Activated CD8-positive, alpha-beta memory T cell treated with anti-CD3 and anti-CD28 coated beads for 48 hours (primary cell): Measurements from ENCODE around the gene ZEB1.
"Not testable (repeated sequence)": the region's sequence is repeated elsewhere in the genome, so short reads cannot be mapped to it uniquely, and the experiment has no call there.

Experiments used
- DNase-seq, 3 experiments: peaks; one replicate each; pipeline ENCODE4 v3.0.0-alpha.2; 2020; ENCODE audit warnings: low read depth in 2 of 3, low spot score in 2 of 3

Gene ZEB1

DNA sequence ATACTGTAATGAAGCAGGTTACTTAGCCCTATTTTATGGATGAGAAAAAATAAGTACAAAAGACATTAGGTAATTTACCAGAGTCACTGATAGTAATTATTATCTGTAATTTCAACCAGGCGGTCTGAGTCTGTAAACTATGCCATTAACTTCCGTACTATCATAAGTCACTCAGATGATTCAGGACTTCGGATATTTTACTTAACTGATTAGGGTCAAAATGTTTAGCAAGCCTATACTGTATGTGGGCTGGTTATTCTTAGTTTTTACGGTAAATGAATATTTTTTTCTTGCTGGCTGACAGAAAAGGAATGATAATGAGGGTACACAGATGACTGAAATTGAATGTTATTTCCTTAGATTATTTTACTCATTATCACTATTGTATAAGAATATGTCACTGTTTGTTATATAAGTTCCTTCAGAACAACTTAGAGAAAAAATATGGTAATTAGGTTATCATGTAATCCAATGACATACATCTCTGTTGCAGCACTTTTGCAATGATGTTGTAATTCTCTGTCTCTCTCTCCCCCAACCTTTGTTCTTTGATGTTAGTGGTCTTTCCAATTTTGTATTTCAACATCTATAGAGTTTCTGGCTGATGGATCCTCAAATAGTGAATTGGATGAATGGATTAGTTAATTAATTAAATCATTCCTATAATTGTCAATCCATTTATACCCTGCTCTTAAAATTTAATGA, 165.6 kb downstream of the ZEB1 start:
- DNase-seq: no peak

DNA sequence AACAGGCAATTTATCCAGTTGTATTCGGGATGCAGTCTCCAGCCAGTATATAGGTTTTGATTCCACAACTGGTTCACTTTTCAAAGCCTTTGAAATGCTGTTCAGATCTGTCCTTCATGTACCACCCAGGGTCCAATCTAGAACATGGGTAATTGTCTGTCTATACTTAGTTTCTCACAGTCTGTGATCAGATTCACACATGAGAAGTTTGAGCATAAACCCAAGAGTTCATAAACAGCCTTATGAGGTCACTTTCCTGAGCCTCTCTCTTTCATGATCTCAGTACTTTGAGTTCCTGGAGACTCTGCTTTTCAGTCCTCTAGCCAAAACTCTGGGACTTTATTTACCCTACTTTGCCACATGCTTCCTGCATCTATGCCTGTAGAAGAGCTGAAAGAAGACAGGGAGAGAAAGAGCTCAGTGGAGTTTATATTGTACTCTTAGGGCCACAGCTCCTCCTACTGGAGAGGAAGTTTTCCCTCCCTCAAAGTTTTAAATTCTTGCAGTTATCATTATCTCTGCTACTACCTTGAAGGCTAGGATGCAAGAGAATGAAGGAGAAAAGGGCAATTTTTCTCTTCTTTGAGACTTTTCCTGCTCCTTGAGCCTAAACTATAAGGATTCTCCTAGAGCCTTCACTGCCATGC, 172.0 kb downstream of the ZEB1 start:
- DNase-seq: no peak

DNA sequence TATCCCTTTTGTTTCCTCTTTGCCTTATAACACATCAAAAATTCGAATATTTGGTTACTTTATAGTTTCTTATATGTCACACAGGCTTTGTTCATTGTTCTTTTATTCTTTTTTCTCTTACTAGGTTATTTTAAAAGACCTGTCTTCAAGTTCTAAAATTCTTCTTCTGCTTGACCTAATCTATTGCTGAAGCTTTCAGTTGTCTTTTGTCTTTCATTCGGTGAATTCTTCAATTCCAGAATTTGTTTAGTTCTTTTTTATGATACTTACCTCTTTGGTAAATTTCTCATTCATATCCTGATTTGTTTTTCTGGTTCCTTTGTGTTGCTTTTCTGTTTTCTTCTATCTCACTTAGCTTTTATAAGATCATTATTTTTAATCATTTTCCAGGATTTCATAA, 188.4 kb downstream of the ZEB1 start:
- DNase-seq: no peak

DNA sequence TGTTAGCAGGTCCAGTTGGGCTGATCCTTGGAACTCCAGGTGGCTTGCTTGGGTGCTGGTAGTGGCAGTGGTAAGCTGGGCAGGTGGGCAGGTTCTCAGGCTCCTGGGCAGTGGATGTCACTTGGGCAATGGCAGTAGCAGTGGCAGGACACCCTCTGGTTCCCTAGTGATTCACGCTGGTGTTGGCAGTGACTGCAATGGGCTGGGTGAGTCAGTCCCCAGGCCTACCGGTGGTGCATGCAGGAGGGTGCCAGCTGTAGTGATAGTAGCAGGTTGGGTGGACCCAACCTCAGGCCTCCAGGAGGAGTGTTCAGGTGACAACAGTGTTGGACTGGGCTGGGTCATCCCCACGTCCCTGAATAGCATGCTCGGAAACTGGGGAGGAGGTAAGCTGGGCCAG, 189.2 kb downstream of the ZEB1 start:
- DNase-seq: no peak

GRCh38 chr10:31508882-31509281, 189.9 kb downstream of the ZEB1 start:
- DNase-seq: no peak

- DNase-seq: no peak
These were observed 191.0 kb downstream of the ZEB1 start for GRCh38 chr10:31509989-31510388.

DNA sequence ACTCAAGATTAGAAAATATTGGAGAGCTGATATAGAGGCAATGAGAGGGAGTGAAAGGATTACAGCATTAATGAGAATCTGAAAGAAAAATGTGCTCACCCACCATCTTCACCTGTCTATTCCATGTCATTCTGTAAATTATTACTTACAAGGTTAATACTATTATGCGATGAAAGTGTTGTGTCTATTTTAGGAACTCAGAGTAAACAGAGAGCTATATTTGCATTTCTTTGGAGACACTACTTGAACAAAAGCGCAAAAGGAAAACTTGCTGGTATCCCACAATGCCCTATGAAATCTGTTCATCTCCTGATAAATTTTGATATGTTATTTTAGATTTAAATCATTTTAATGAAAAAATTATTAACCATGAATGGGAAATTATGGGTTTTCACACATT, 196.1 kb downstream of the ZEB1 start:
- DNase-seq: no peak

- DNase-seq: no peak
These were observed 196.9 kb downstream of the ZEB1 start for GRCh38 chr10:31515819-31516402.

GRCh38 chr10:31520986-31521831, 202.2 kb downstream of the ZEB1 start:
- no peak for DNase-seq

DNA sequence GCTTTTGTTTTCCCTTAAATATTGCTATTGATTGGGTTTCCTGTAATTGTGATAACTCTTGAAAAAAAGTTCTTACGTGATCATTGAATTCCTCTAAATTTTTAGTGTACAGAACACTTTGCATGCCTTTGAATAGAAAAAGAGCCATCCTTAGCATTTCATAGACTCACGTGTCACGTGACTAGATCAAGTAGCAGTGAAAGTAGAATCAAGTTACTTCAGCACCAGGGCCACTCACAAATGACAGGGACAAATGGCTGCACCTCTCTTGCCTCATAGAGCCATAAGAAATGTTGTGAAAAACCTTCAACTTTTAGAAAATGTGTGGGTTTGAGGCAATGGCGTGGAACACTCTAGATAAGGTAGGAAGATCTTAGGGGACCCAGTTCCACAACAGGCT, 203.8 kb downstream of the ZEB1 start:
- no peak for DNase-seq

GRCh38 chr10:31524460-31524859, 205.4 kb downstream of the ZEB1 start:
- DNase-seq: no peak

GRCh38 chr10:31526178-31526577, 207.2 kb downstream of the ZEB1 start:
- DNase-seq: no peak

DNA sequence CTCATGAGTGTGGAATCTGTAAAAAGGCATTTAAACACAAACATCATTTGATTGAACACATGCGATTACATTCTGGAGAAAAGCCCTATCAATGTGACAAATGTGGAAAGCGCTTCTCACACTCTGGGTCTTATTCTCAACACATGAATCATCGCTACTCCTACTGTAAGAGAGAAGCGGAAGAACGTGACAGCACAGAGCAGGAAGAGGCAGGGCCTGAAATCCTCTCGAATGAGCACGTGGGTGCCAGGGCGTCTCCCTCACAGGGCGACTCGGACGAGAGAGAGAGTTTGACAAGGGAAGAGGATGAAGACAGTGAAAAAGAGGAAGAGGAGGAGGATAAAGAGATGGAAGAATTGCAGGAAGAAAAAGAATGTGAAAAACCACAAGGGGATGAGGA, 207.7 kb downstream of the ZEB1 start:
- DNase-seq: no peak

- DNase-seq: no peak
These were observed 209.8 kb downstream of the ZEB1 start for GRCh38 chr10:31528831-31529230.

- no peak for DNase-seq
These were observed 217.3 kb downstream of the ZEB1 start for GRCh38 chr10:31536302-31536701.

DNA sequence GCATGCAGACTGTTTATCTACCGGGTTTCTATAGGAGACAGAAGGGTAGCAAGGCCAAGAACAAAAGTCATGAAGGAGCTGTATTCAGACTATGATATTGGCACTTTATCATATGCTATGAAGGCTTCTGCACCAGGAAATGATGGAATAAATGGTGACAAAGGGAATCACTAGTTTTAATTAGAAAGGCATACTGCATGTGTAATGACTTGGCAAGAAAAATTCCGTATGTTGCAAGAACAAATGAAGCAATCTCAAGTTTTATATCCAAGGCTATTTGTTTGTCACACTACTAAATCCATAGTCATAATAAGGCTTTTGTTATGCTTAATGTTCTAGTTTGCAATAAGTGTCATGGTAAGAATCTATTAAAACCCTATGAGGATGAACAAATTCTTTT, 230.9 kb downstream of the ZEB1 start:
- no peak for DNase-seq

GRCh38 chr10:31554556-31554955, 235.5 kb downstream of the ZEB1 start:
- no peak for DNase-seq

DNA sequence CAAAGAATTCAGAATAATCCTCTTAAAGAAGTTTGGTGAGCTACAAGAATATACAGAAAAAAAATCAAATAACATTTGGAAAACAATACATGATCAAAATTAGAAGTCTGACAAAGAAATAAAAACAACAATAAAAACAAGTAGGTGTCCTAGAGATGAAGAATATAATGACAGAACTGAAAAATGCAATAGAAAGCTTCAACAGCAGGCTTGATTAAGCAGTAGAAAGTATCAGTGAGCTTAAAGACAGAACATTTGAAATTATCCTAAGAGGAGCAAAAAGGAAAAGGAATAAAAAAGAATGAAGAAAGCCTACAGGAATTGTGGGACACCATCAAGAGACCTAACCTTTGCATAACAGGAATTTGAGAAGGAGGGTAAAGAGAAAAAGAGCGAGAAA, 238.8 kb downstream of the ZEB1 start:
- DNase-seq: no peak

- DNase-seq: not testable (repeated sequence)
These were observed 249.3 kb downstream of the ZEB1 start for GRCh38 chr10:31568252-31568861.

DNA sequence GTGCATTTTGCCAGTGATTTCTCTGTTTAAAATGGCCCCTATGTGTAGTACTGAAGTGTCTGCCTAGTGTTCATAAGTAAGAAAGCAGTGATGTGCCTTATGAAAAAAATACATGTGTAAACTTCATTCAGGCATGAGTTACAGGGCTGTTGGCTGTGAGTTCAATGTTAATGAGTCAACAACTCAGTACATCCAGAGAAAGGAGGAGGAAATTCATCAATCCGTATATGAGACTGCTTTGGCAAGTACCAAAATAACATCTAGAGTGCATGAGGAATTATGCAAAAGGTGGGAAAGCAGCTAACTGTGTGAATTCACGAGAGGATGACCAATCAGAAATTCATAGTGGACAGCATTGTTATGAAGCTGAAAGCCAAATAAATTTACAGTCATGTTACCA, 255.6 kb downstream of the ZEB1 start:
- DNase-seq: no peak

DNA sequence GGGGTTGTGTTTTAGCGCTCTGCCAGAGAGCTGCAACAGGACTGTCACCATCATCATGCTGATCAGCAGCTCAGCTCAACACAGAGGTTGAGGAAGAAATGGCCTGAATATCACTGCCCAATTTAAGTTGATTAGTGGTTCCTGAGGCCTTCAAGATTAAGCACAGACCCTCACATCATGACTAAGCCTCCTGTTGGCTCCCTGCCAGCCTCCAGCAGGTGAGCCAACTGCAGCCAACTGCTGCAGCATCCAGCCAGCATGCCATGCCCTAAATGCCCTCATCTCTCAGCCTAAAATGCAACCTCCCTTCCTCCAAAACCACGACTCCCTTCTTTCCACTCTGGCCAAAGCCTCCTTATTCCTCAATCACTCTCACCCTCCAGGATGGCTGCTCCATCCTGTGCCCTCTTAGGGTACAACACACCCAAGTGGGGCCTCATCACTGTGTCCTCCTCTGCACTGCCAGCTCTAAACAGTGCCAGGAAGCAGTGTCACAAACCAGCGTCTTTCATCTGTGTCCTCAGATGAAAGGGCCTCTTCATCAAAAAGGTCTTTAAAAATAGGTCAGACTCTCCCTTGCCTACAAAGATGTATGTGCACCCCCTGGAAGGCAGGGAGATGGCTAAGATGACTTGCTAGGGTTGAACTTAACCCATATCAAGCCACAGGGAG, 259.3 kb downstream of the ZEB1 start:
- no peak for DNase-seq
